Measurements from ENCODE around the gene CUL3.

DNA sequence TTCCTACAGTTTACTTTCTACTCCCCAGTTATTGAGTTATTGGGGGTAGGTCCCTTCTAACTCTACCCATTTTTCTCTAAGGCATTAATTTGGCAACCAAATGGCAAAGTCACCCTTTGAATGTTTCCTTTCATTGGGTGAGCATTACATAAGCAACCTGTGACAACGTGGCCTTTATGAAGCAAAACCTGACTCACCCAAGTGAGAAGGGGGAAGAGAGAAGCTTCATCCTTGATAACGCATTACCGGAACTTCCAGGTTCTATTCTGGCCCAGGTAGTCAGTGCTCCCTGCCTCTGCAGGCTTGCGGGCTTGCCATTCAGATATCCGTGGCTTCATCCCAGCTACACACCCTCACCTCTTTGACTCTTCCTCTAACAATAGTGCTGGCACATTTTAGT is 144.2 kb downstream of the CUL3 start:
- TF ChIP-seq, protein P1, sequence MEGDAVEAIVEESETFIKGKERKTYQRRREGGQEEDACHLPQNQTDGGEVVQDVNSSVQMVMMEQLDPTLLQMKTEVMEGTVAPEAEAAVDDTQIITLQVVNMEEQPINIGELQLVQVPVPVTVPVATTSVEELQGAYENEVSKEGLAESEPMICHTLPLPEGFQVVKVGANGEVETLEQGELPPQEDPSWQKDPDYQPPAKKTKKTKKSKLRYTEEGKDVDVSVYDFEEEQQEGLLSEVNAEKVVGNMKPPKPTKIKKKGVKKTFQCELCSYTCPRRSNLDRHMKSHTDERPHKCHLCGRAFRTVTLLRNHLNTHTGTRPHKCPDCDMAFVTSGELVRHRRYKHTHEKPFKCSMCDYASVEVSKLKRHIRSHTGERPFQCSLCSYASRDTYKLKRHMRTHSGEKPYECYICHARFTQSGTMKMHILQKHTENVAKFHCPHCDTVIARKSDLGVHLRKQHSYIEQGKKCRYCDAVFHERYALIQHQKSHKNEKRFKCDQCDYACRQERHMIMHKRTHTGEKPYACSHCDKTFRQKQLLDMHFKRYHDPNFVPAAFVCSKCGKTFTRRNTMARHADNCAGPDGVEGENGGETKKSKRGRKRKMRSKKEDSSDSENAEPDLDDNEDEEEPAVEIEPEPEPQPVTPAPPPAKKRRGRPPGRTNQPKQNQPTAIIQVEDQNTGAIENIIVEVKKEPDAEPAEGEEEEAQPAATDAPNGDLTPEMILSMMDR (IDR thresholded peaks at IDR 0.05; ENCODE audit: insufficient read depth, low read length): no peak
- TF ChIP-seq, protein P2, sequence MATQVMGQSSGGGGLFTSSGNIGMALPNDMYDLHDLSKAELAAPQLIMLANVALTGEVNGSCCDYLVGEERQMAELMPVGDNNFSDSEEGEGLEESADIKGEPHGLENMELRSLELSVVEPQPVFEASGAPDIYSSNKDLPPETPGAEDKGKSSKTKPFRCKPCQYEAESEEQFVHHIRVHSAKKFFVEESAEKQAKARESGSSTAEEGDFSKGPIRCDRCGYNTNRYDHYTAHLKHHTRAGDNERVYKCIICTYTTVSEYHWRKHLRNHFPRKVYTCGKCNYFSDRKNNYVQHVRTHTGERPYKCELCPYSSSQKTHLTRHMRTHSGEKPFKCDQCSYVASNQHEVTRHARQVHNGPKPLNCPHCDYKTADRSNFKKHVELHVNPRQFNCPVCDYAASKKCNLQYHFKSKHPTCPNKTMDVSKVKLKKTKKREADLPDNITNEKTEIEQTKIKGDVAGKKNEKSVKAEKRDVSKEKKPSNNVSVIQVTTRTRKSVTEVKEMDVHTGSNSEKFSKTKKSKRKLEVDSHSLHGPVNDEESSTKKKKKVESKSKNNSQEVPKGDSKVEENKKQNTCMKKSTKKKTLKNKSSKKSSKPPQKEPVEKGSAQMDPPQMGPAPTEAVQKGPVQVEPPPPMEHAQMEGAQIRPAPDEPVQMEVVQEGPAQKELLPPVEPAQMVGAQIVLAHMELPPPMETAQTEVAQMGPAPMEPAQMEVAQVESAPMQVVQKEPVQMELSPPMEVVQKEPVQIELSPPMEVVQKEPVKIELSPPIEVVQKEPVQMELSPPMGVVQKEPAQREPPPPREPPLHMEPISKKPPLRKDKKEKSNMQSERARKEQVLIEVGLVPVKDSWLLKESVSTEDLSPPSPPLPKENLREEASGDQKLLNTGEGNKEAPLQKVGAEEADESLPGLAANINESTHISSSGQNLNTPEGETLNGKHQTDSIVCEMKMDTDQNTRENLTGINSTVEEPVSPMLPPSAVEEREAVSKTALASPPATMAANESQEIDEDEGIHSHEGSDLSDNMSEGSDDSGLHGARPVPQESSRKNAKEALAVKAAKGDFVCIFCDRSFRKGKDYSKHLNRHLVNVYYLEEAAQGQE (IDR thresholded peaks at IDR 0.05; ENCODE audit: insufficient replicate concordance, low read depth): no peak
